NCI-H2196 treated with DMSO at 0.1 percent for 48 hours (cell line): ENCODE data around the gene ASCC1.

Experiments
- DNase-seq: peaks from one replicate; lab custom pipeline; 2025; ENCODE audit not compliant: unreplicated experiment; lab: John Stamatoyannopoulos, UW

ASCC1 gene

GRCh38 chr10:72086466-72087391 is 129.3 kb downstream of the ASCC1 start:
- DNase-seq: no peak

- DNase-seq: no peak
Measured at GRCh38 chr10:72085864-72086465, 130.1 kb downstream of the ASCC1 start.

- no peak for DNase-seq
Measured at GRCh38 chr10:72085166-72085565, 130.9 kb downstream of the ASCC1 start.

- DNase-seq: no peak
Measured at GRCh38 chr10:72083790-72084459, 132.2 kb downstream of the ASCC1 start.

- no peak for DNase-seq
Measured at GRCh38 chr10:72082856-72083789, 133.0 kb downstream of the ASCC1 start.

GRCh38 chr10:72081772-72082590 is 134.1 kb downstream of the ASCC1 start:
- DNase-seq: no peak

GRCh38 chr10:72081210-72081609 is 134.9 kb downstream of the ASCC1 start:
- no peak for DNase-seq

GRCh38 chr10:72080042-72080975 is 135.8 kb downstream of the ASCC1 start:
- DNase-seq: no peak

GRCh38 chr10:72079356-72079755 is 136.7 kb downstream of the ASCC1 start:
- DNase-seq: no peak

GRCh38 chr10:72077275-72077990 is 138.6 kb downstream of the ASCC1 start:
- DNase-seq: no peak

- no peak for DNase-seq
Measured at GRCh38 chr10:72076756-72077155, 139.3 kb downstream of the ASCC1 start.

GRCh38 chr10:72075376-72076115 is 140.5 kb downstream of the ASCC1 start:
- no peak for DNase-seq

GRCh38 chr10:72074574-72075375 is 141.3 kb downstream of the ASCC1 start:
- DNase-seq: no peak

GRCh38 chr10:72073708-72074573 is 142.1 kb downstream of the ASCC1 start:
- no peak for DNase-seq

- no peak for DNase-seq
Measured at GRCh38 chr10:72072639-72073038, 143.4 kb downstream of the ASCC1 start.

GRCh38 chr10:72072046-72072445 is 144.0 kb downstream of the ASCC1 start:
- DNase-seq: no peak
